Measurements from ENCODE around the gene CNPY3. TPM values are rescaled to one million over a fixed set of nuclear protein-coding genes. Genes with fewer than 3 reads are reported as not detected.
"Not testable (repeated sequence)": the region's sequence is repeated elsewhere in the genome, so short reads cannot be mapped to it uniquely, and the experiment has no call there.

The CNPY3 gene
- polyA plus RNA-seq, 12 donors, result 21.5 to 35.1 (median 26.3) TPM; not detected in 1

DNA sequence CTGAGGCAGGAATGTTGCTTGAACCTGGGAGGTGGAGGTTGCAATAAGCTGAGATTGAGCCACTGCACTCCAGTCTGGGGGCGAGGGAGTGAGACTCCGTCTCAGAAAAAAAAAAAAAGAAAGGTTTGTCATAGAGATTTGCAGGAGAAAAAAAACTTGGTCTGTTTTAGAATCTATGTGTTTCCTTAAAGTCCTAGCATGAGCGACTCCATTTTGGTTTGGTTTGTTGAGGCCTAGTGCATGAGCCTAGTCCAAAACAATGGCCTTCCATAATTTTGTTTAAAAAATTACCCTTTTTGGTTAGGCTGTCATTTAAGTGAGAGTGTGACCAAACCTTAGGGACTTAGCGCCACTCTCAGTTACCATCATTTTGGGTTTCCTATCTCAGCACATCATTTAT is 23.1 kb downstream of the CNPY3 start:
- DNase-seq, result no peak

GRCh38 chr6:42954405-42954804 is 25.1 kb downstream of the CNPY3 start:
- not testable (repeated sequence) for DNase-seq

DNA sequence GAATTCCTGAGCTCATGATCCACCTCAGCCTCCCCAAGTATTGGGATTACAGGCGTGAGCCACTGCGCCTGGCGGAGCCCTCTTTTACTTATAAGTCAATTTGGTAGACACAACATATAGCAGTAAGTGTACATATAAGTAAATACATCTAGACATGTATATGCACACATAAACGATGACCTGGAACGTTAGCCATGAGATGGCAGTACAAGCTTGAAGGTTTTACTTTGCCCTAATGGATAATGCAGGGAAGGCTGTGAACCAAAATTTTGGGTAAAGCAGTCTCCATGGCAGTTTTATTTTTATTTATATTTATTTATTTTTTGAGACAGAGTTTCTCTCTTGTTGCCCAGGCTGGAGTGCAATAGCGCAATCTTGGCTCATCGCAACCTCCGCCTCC is 28.8 kb downstream of the CNPY3 start:
- DNase-seq, result no peak

DNA sequence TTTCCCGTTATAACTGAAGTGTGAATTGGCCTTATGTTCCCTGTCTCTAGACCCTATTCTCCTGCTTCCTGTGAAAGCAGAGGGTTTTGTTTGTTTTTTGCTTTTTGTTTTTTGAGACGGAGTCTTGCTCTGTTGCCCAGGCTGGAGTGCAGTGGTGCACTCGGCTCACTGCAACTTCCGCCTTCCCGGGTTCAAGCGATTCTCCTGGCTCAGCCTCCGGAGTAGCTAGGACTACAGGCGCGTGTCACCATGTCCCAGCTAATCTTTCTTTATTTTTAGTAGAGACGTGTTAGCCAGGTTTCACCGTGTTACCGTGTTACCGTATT is 30.6 kb downstream of the CNPY3 start:
- no peak for DNase-seq

- DNase-seq, result peak; percentile 14
These were observed 31.2 kb downstream of the CNPY3 start, which contains the start of gene GNMT for GRCh38 chr6:42960243-42961019. Gene GNMT (plus strand): TSS chr6:42960754. CDS start chr6:42960768, 14 bp downstream.

GRCh38 chr6:42961020-42961470 is 31.8 kb downstream of the CNPY3 start:
- DNase-seq, result no peak

GRCh38 chr6:42962096-42962495 is 32.8 kb downstream of the CNPY3 start:
- DNase-seq, result no peak

DNA sequence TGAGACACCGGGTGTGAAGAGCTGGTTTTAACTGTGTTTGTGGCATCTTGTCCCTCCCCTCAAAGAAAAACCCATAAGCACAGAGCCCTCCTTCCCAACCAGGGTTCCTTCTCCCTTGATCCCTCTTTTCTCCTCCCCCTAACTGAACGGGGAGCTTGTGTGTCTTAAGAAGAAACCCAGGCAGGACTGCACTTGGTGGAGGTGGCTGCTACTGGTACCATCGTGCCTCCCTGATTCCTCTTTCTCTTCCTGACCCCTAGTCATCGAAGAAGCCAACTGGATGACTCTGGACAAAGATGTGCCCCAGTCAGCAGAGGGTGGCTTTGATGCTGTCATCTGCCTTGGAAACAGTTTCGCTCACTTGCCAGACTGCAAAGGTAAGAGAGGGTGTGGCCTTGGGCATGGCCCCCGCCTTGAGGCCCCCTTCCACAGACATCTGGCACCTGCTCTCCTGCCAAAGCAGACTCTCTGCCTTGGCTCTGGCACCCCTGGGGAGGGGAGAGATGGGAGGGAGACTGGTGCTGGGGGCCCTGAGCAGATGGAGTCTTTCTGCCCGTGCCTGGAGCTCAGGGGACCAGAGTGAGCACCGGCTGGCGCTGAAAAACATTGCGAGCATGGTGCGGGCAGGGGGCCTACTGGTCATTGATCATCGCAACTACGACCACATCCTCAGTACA is 33.4 kb downstream of the CNPY3 start:
- DNase-seq, result no peak

DNA sequence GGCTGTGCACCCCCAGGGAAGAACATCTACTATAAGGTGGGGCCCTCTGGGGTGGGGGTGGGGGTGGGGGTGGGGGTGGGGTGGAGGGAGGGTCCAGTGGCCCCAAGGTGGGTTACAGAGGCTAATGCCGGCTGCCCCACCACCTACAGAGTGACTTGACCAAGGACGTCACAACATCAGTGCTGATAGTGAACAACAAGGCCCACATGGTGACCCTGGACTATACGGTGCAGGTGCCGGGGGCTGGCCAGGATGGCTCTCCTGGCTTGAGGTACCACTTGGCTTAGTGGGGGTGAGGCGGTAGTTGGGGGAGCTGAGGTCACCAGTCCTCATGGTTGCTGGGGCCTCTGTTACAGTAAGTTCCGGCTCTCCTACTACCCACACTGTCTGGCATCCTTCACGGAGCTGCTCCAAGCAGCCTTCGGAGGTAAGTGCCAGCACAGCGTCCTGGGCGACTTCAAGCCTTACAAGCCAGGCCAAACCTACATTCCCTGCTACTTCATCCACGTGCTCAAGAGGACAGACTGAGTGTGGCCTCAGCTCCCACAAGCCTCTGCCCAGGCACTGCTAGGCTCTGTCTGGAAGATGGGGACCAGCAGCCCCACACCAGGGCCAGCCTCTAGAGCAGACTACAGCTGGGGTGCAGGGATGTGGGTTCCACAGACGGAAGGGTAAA is 34.0 kb downstream of the CNPY3 start:
- no peak for DNase-seq

DNA sequence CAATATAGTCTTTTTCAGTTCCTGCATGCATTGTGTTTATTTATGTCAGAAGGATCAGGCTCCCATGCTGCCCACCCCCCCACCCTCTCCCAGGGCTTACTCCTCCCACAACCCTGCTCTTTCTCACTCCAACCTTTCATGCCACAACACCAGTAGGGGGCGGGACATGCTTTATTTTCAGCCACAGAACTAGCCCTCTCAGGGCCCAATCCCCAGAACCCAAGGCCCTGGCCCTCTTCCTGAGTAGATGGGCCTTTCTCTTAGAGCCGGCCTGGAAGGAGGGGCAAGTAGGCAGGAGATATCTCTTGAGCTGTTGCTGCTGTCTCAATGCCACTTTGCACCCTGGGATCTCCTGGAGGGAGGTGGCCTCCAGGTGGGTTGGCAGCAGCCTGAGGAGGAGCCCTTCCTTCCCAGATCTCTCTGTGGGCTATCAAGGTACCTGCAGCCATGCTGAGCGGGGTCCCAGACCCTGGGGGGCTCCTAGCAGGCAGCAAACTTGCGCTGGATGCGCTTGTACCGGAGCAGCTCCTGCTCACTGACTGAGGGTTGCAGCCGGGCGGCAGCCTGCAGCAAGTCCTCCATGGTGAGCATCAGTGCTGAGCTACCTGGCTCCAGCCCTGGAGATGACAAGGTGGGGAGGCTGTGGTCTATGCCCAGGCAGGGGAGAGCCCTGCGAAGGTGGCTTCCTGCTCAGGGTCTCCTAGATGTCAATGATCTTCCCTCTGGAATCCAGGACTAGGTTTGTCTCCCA is 34.8 kb downstream of the CNPY3 start:
- no peak for DNase-seq

- no peak for DNase-seq
These were observed 37.3 kb downstream of the CNPY3 start for GRCh38 chr6:42966571-42966970.

DNA sequence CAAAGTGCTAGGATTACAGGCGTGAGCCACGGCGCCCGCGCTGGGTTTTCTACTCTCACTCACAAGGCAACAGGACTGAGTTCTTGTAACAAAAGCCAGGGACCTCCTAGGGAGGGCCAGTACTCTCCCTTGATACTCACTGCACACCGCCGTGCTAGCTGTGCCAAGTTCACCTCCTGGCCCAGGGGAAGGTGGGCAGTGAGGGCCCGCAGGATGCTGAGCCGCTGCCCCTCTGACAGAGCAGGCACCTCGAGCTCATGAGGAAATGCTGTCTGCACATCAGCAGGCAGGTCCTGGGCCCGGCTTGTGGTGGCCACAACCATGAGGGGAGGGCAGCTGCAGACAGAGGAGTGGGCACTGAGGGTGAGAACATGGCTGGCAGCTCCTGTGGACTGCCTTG is 37.9 kb downstream of the CNPY3 start:
- no peak for DNase-seq

DNA sequence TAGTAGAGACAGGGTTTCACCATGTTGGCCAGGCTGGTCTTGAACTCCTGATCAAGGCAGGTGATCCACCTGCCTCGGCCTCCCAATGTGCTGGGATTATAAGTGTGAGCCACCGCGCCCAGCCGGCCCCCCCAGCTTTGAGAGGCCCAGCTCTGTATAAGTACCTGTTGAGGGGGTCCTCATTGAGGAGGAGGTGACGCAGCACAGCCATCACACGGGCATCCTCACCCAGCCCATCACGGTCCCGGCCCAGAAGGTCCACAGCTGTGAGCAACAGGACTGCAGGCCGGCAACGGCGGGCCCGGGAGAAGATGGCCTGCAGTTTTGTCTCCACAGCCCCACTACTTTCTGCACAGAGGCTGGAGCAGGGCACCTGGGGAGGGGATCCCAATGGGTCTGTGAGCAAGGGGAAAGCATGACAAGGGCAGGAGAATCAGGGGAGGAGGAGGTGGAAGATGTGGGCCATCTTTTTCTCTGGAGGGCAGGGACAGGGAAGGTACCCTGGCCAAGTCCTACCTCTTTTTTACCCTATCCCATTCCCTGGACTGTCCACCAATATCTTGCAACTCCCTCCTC is 38.9 kb downstream of the CNPY3 start:
- DNase-seq, result no peak

- DNase-seq, result no peak
These were observed 39.5 kb downstream of the CNPY3 start for GRCh38 chr6:42968783-42969182.

DNA sequence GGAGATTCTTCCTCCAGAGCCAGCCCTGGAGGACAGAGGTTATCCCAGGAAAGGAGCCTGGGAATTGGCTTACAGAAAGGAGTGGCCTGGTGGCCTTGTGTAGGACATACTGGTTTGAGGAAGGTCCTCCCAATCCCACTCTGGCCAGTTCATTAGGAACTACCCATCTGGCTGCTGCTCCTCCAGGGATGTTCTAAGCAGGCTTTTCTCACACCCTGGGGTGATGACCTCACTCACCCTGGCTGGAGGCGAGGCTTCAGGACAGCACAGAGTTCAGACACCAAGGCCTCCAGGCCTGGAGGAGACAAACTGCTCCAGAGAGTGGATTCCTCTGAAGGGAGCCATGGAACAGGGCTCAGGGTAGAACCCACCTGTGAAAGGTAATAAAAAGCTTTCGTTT is 40.2 kb downstream of the CNPY3 start:
- DNase-seq, result no peak

GRCh38 chr6:42969934-42970333 is 40.7 kb downstream of the CNPY3 start:
- no peak for DNase-seq

GRCh38 chr6:42970871-42971612 is 41.8 kb downstream of the CNPY3 start:
- DNase-seq, result no peak

GRCh38 chr6:42971746-42972327 is 42.6 kb downstream of the CNPY3 start:
- no peak for DNase-seq

DNA sequence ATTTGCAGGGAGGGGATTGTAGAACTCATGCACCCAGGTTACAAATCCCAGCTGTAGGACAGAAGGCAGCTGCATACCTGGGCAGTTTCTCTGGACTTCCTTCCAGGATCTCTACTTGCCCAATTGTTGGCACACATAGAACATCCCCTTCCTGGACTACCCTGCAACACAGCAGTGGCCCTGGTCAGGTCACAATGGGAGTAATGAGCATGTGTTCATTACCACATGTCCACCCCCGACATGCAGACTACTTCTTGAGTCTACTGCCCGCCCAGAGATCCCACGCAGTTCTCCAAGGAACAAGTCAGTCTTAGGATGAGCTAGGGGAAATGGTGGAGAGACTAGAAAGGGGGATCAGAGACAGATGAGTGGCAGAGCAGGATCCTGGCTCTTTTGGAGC is 44.6 kb downstream of the CNPY3 start:
- no peak for DNase-seq

DNA sequence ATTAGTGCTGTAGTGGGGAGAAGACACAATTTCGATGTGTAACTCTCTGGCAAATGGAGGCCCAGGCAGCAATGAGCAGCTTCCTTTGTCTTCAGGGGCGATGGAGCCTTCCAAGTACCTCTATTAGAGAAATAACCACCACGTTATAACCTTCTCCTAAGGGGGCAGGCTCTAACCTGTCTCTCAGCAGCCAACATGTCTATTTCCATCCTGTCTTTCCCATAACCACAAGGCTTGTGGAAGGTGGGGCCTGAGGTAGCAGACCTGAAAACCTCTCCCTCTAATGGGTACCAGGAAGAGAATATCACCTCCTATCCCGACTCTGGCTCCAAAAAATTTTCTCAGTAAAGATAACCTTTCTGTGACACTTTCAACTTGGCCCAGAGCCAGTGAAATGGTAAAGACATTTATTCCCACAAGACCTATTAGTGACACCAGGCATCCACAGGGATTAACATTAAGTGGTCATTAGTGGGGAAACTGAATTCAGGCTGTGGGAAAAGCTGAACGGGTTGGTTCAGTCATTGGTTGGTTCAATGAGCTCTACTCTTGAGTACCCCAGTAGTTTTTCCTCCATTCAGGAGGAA is 45.7 kb downstream of the CNPY3 start:
- DNase-seq, result no peak
